Lower leg skin (tissue), 3 donors: ENCODE measurements around the gene ATP6V1G3.

Experiments used
- POLR2A ChIP-seq, 2 donors: fragments of 450-650 bp; IDR thresholded peaks; one replicate each; pipeline ENCODE4 v1.6.1; 2016 to 2017; ENCODE audit warnings: antibody characterized with exemption in 2 of 2, mild to moderate bottlenecking in 1 of 2, moderate library complexity in 1 of 2
- TF ChIP-seq, protein P1 (sequence below), 3 donors: fragments of 450-650 bp; IDR thresholded peaks; one replicate each; pipeline ENCODE4 v1.5.1; 2016; ENCODE audit warnings: antibody characterized with exemption in 3 of 3, mild to moderate bottlenecking in 3 of 3, moderate library complexity in 2 of 3

DNA sequence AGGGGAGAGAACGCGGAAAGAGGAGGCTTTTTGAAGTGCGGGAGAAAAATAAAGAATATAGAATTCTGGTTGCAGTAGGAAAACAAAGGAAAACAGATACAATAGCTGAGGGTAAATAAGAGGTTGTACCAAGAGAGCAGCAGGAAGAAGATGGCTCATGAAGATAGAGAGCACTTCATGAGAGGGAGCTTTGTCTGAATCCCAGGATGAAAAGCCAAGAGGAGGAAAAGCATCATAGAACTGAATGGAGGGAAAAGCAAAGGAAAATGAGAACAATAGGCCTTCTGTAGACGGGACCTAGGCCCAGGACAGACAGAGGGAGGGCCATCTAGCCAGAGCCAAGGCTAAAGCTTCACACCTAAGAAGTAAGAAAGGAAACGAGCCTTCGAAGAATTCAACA, 49.5 kb downstream of the ATP6V1G3 start:
- TF ChIP-seq, protein P1, sequence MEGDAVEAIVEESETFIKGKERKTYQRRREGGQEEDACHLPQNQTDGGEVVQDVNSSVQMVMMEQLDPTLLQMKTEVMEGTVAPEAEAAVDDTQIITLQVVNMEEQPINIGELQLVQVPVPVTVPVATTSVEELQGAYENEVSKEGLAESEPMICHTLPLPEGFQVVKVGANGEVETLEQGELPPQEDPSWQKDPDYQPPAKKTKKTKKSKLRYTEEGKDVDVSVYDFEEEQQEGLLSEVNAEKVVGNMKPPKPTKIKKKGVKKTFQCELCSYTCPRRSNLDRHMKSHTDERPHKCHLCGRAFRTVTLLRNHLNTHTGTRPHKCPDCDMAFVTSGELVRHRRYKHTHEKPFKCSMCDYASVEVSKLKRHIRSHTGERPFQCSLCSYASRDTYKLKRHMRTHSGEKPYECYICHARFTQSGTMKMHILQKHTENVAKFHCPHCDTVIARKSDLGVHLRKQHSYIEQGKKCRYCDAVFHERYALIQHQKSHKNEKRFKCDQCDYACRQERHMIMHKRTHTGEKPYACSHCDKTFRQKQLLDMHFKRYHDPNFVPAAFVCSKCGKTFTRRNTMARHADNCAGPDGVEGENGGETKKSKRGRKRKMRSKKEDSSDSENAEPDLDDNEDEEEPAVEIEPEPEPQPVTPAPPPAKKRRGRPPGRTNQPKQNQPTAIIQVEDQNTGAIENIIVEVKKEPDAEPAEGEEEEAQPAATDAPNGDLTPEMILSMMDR (IDR thresholded peaks at IDR 0.05): no peak
- TF ChIP-seq POLR2A (IDR thresholded peaks at IDR 0.05): no peak
